RWPE1 (cell line): ENCODE results near the gene SNX32.

ENCODE experiments used
- CTCF ChIA-PET: fragments of 350-600 bp; sonication (Branson Sonifier 250); formaldehyde crosslinking; extraction: SDS; loops from one replicate; lab custom pipeline; 2021; lab: Yijun Ruan, JAX
- POLR2A ChIA-PET: fragments of 400-600 bp; formaldehyde crosslinking; extraction: SDS; loops from one replicate; lab custom pipeline; 2020; ENCODE audit warnings: antibody characterized with exemption; ENCODE audit not compliant: low non-redundant PET; lab: Yijun Ruan, JAX
- DNase-seq: peaks from one replicate; pipeline ENCODE4 v3.0.0; 2012; ENCODE audit warnings: low spot score
- H3K27ac ChIP-seq: fragments of 450-650 bp; 2 replicates; pipeline ENCODE4 v1.5.1; 2017
- TF ChIP-seq, protein P1 (sequence below): fragments of 450-650 bp; conservative IDR thresholded peaks from 2 replicates; pipeline ENCODE4 v1.5.1; 2017; ENCODE audit warnings: low read depth, mild to moderate bottlenecking

SNX32 gene

DNA sequence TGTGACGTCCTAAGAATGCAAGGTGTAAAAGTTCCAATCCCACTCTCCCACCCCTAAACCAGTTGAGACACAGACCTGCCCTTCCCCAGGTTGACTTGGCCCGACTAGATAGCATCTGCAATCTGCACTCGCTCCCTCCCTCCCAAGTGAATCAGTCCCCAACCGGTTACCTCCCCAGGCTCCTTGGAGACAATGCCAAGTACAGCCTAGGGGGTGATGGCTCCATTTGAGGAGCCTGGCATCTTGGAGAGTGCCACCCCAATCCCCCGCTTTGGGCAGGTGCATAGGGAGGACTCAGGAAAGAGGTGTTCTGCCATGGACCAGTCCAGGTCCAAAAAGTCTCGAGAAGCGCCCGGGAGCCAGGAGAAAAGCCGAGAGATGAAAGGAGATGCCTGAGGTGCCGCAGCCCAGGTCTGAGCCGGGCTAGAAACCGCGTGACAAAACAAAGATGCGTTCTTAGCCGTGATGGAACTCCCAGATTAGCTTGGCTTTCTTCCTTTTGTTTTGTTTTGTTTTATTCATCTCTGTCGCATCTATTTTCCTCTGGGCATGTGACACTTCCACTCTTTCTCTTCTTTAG lies 18.7 kb upstream of the SNX32 start:
- ChIA-PET POLR2A (interaction anchor here (1.1 kb wide), 1 partner anchor 28 kb away, joined by 4 read pairs; the partner anchor contains the start of gene OVOL1), CTCF (no interaction called here)
- DNase-seq, result no peak
- no peak overlapping the region for H3K27ac ChIP-seq
- TF ChIP-seq, protein P1, sequence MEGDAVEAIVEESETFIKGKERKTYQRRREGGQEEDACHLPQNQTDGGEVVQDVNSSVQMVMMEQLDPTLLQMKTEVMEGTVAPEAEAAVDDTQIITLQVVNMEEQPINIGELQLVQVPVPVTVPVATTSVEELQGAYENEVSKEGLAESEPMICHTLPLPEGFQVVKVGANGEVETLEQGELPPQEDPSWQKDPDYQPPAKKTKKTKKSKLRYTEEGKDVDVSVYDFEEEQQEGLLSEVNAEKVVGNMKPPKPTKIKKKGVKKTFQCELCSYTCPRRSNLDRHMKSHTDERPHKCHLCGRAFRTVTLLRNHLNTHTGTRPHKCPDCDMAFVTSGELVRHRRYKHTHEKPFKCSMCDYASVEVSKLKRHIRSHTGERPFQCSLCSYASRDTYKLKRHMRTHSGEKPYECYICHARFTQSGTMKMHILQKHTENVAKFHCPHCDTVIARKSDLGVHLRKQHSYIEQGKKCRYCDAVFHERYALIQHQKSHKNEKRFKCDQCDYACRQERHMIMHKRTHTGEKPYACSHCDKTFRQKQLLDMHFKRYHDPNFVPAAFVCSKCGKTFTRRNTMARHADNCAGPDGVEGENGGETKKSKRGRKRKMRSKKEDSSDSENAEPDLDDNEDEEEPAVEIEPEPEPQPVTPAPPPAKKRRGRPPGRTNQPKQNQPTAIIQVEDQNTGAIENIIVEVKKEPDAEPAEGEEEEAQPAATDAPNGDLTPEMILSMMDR, result no peak

DNA sequence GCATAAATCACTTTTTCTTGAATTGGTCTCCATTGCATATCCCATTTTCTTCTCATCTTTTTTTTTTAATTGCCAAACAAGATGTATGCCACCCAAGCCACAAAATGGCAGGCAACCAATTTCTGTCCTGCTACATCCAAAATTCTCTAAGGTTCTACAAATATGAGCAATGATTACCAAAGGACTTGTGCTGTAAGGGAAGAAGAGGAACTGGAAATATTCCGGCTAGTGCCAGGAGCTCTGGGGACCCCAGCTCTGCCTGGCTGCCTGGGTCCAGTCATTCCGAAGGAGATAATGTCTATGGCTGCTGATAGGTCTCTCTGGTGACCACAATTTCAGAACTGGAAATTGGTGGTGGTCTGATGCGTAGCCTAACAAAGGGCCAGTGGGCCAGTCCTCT lies 17.1 kb upstream of the SNX32 start:
- H3K27ac ChIP-seq, result no peak overlapping the region
- TF ChIP-seq, protein P1, result no peak
- DNase-seq, result no peak
- CTCF ChIA-PET, result interaction anchor here (0.7 to 3.9 kb wide), 4 partner anchors 28 to 206 kb away, joined by 3 to 37 read pairs (median 6); partner anchors contain the start of genes AP5B1 and RNASEH2C
- POLR2A ChIA-PET, result interaction anchor here (0.6 kb wide), 1 partner anchor 375 kb away, joined by 3 read pairs; no protein-coding TSS in a partner anchor

DNA sequence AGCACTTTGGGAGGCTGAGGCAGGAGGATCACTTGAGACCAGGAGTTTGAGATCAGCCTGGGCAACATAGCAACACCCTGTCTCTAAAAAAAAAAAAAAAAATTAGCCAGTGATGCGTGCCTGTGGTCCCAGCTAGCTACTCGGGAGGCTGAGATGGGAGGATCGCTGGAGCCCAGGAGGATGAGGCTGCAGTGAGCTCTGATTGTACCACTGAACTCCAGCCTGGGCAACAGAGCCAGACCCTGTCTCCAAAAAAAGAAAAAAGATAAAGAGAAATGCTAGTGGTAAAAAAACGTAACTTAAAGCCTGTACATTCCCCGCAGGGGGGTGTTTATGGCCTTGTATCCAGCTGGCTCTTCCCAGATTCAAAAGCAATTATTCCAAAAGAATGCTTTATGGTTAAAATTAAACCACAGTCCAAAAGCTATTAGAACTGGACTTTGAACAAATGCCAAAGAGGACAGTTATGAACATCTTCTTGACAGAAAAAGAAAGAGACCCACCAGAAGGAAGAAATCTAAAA lies 16.4 kb upstream of the SNX32 start:
- H3K27ac ChIP-seq, result peak overlapping the region; percentile 81
- ChIA-PET CTCF (interaction anchor here (0.5 to 3.9 kb wide), 12 partner anchors 10 to 205 kb away, joined by 3 to 37 read pairs (median 4); partner anchors contain the start of genes AP5B1, CCDC85B, KAT5 and RNASEH2C), POLR2A (interaction anchor here (0.5 kb wide), 1 partner anchor 117 kb away, joined by 5 read pairs; no protein-coding TSS in a partner anchor)
- TF ChIP-seq, protein P1, result no peak
- DNase-seq, result no peak

DNA sequence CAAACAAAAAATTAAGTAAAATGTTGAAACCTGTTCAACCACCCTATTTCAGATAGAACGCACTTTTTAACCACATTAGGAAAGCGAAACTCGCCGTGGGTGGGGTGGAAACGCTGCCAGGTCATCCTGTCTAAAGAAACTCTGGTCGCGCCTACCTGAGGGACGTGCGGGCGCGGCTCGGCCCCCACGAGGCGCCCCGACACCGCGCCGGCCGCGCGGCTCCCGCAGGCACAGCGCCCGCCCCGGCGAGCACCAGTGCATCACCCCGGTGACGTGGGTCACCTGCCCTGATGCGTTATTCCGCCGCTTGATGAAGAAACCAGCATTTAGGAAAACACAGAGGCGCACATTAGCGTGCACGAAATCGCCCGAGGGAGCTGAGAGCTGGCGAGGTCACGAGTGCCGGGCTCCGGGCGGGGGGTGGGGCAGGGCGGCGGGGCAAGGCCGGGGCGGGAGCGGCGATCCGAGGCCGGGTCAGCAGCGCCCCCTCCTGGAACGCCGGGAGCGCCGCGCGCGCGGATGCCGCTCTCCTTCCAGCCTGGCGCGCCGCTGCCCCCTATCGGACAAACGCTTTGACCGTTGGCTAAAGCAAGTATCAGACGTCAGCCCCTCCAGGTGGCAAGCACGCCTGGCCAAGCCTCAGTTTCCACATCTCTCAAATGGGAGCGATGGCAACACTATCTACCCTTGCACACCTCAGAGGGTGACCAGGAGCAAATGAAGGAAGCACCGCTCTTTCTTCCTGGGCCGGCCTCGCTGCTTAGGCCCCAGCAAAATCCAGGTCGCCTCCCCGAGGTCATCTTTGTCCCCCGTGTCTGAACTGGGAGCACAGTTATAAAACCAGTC lies 15.7 kb upstream of the SNX32 start:
- TF ChIP-seq, protein P1, result peak; percentile 99
- peak overlapping the region; percentile 81 for H3K27ac ChIP-seq

DNA sequence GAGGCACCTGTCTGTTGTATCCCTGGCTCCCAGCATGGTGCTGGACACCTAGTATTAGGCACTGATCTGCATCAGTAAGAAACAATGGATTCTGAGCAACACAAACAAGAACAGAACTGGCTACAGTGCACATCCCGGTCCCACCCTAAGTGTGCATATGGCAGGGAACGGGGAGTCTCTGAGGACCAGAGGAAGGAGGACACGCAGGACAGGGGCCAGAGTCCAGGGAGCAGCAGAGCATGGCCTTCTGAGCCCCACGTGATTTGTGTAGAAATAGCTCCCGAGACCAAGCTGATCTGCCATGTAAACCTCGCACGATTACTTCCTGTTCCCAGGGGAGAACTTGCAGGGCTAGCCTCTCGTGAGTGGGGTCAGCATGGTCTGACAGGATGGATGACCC lies 12.7 kb upstream of the SNX32 start:
- POLR2A ChIA-PET, result interaction anchor here (0.6 kb wide), 1 partner anchor 76 kb away, joined by 12 read pairs; no protein-coding TSS in a partner anchor
- no peak for DNase-seq
- no peak overlapping the region for H3K27ac ChIP-seq
- CTCF ChIA-PET, result no interaction called here
- TF ChIP-seq, protein P1, result no peak

More for the DNA sequence above, 15.7 kb upstream of the SNX32 start:
- peak; percentile 86 for DNase-seq
- CTCF ChIA-PET, result interaction anchor here (0.5 to 3.9 kb wide), 16 partner anchors 11 to 180 kb away, joined by 3 to 37 read pairs (median 4); partner anchors contain the start of genes AP5B1, CCDC85B, KAT5 and RNASEH2C
- POLR2A ChIA-PET, result interaction anchor here (0.5 kb wide), 1 partner anchor 117 kb away, joined by 5 read pairs; no protein-coding TSS in a partner anchor
